HepG2 (cell line): Measurements from ENCODE around the gene PCSK5. TPM values are rescaled to one million over a fixed set of nuclear protein-coding genes. Genes with fewer than 3 reads are reported as not detected.

ENCODE experiments used
- ATAC-seq: fragments of 200-7000 bp; cut with Tn5 transposase; 3 replicates; pipeline ENCODE4 v1.9.1; 2020; ENCODE audit warnings: mild to moderate bottlenecking, moderate library complexity
- BruUV-seq: library from RNA; stranded (reverse); fragments of 400-500 nt; replicated peaks from 2 replicates; lab custom pipeline; 2021; lab: Mats Ljungman, UMichigan
- CTCF ChIA-PET: fragments of 300-600 bp; formaldehyde crosslinking; extraction: SDS; loops from one replicate; lab custom pipeline; 2021; ENCODE audit warnings: low total read pairs, inconsistent platforms, low intra/inter-chr PET ratio; lab: Yijun Ruan, JAX
- POLR2A ChIA-PET: fragments of 350-600 bp; sonication (Branson Sonifier 250); formaldehyde crosslinking; loops from one replicate; lab custom pipeline; 2020; ENCODE audit warnings: antibody characterized with exemption, inconsistent platforms; lab: Yijun Ruan, JAX
- DNase-seq: peaks from one replicate; pipeline ENCODE4 v3.0.0-alpha.2; 2015; ENCODE audit warnings: low spot score
- FAIRE-seq: peaks from 3 replicates; lab custom pipeline; 2011; peaks lifted over from hg19 to GRCh38; lab: Jason Lieb, UNC
- H2AFZ ChIP-seq: one replicate; pipeline ENCODE4 v1.6.1; 2011; ENCODE audit warnings: low read length, inconsistent platforms
- H3K27ac ChIP-seq: fragments of 300-600 bp; 3 replicates; pipeline ENCODE4 v1.8.0; 2011; ENCODE audit warnings: mixed run types, mild to moderate bottlenecking, mixed read lengths, low read length, inconsistent platforms; ENCODE audit not compliant: insufficient read depth; ENCODE audit errors: extremely low read length
- H3K27me3 ChIP-seq, 2 experiments: fragments of 200-600 bp in 1 of 2; 2 replicates in 1 of 2; 3 replicates in 1 of 2; pipeline versions ENCODE4 v1.6.0 to v1.8.0; 2011; ENCODE audit warnings: low read length in 2 of 2, mild to moderate bottlenecking in 2 of 2, moderate library complexity in 2 of 2, inconsistent platforms in 1 of 2; ENCODE audit not compliant: insufficient read depth in 2 of 2, control insufficient read depth in 1 of 2
- H3K36me3 ChIP-seq, 2 experiments: fragments of 200-600 bp in 1 of 2; replicated peaks in 1 of 2; 2 replicates in 1 of 2; 3 replicates in 1 of 2; pipeline versions ENCODE4 v1.5.1 to v1.8.0; 2011; ENCODE audit warnings: low read length in 2 of 2, inconsistent platforms in 1 of 2; ENCODE audit not compliant: insufficient read depth in 2 of 2, control insufficient read depth in 1 of 2
- H3K4me1 ChIP-seq: 2 replicates; pipeline ENCODE4 v1.5.1; 2012; ENCODE audit warnings: low read length, inconsistent platforms; ENCODE audit not compliant: insufficient read depth
- H3K4me2 ChIP-seq: 2 replicates; pipeline ENCODE4 v1.6.0; 2011; ENCODE audit warnings: low read depth, low read length, inconsistent platforms
- H3K4me3 ChIP-seq, 3 experiments: fragments of 200-600 bp in 1 of 3; sonication (generic), shearing (Covaris generic) in 1 of 3; replicated peaks in 1 of 3; 2 replicates each; pipeline ENCODE4 v1.5.1; 2011 to 2016; ENCODE audit warnings: low read length in 3 of 3, inconsistent platforms in 2 of 3, low read depth in 2 of 3, mild to moderate bottlenecking in 2 of 3, control low read depth in 1 of 3, mixed read lengths in 1 of 3; ENCODE audit not compliant: insufficient read depth in 1 of 3
- H3K79me2 ChIP-seq: one replicate; pipeline ENCODE4 v1.6.1; 2011; ENCODE audit warnings: low read length, inconsistent platforms; ENCODE audit not compliant: insufficient read depth
- H3K9ac ChIP-seq: 2 replicates; pipeline ENCODE4 v1.6.0; 2011; ENCODE audit warnings: mild to moderate bottlenecking, low read depth, low read length, inconsistent platforms; ENCODE audit not compliant: insufficient read depth
- H3K9me3 ChIP-seq: 2 replicates; pipeline ENCODE4 v1.5.1; 2012; ENCODE audit warnings: mild to moderate bottlenecking, low read length
- H4K20me1 ChIP-seq: 2 replicates; pipeline ENCODE4 v1.6.0; 2011; ENCODE audit warnings: inconsistent platforms, mild to moderate bottlenecking, low read length, moderate library complexity; ENCODE audit not compliant: insufficient read depth
- AFF4 ChIP-seq: sonication (generic); formaldehyde crosslinking; IDR thresholded peaks from 2 replicates; pipeline ENCODE4 v1.4.0; 2020; ENCODE audit warnings: missing genetic modification reagents
- ELK4 ChIP-seq: sonication (generic); formaldehyde crosslinking; IDR thresholded peaks from 2 replicates; pipeline ENCODE4 v1.9.0; 2021; ENCODE audit warnings: missing genetic modification reagents, borderline replicate concordance
- MAFF ChIP-seq: IDR thresholded peaks from 2 replicates; pipeline ENCODE4 v1.6.1; 2011; ENCODE audit warnings: low read depth, low read length, improper control_type of control experiment
- MAFK ChIP-seq, 2 experiments: IDR thresholded peaks in 1 of 2; conservative IDR thresholded peaks in 1 of 2; 2 replicates each; pipeline ENCODE4 v1.6.1; 2011; ENCODE audit warnings: improper control_type of control experiment in 2 of 2, low read length in 2 of 2
- SMAD9 ChIP-seq: sonication (generic); formaldehyde crosslinking; IDR thresholded peaks from 2 replicates; pipeline ENCODE4 v1.5.1; 2020; ENCODE audit warnings: mild to moderate bottlenecking, missing genetic modification reagents
- ZBTB46 ChIP-seq: sonication (generic); formaldehyde crosslinking; IDR thresholded peaks from 2 replicates; pipeline ENCODE4 v1.4.0; 2020; ENCODE audit warnings: mild to moderate bottlenecking, missing genetic modification reagents, borderline replicate concordance
- ZMYM4 ChIP-seq: sonication (generic); formaldehyde crosslinking; IDR thresholded peaks from 2 replicates; pipeline ENCODE4 v1.8.1; 2023; ENCODE audit warnings: mild to moderate bottlenecking, missing genetic modification reagents
- WGBS: methylation state at CpG from one replicate; pipeline ENCODE4 v1.1.6; 2017; ENCODE audit warnings: low lambda C conversion rate; 5-methylcytosine and 5-hydroxymethylcytosine counted together
- in situ Hi-C: cut with HindIII; loops from 2 replicates; pipeline ENCODE4 v1.10.0; 2017; ENCODE audit warnings: low pct_unique_long_range_greater_than_20kb; ENCODE audit not compliant: extremely low pct_ligation_motif_present
- intact Hi-C: fragments of 100-400 bp; cut with micrococcal nuclease; formaldehyde crosslinking; loops from one replicate; pipeline ENCODE4 v1.10.0; 2022; ENCODE audit not compliant: unreplicated experiment
- polyA plus RNA-seq, 8 experiments: library from polyadenylated mRNA; depleted of rRNA in 3 of 8; stranded (reverse) in 7 of 8; unstranded in 1 of 8; fragments of >200 nt; fragmentation: Illumina TruSeq in 4 of 8; extraction: Trizol in 4 of 8; gene quantifications; 2 replicates each; pipeline versions ENCODE4 v1.2.1 to v1.2.3, GENCODE V29; 2011 to 2016; ENCODE audit warnings: low read depth in 4 of 8, missing spikeins in 1 of 8, mixed read lengths in 1 of 8; ENCODE audit not compliant: insufficient read depth in 1 of 8
- total RNA-seq, 5 experiments: library from RNA; depleted of rRNA; stranded (reverse); fragments of >200 nt; fragmentation: Illumina TruSeq; extraction: Trizol; gene quantifications; 2 replicates each; pipeline ENCODE4 v1.2.3, GENCODE V29; 2016; ENCODE audit warnings: low read depth in 1 of 5

The PCSK5 gene
- total and polyA plus RNA-seq, 2 of the 13 experiments (the other 11 are each of a cell fraction or from before 2014, with no cell fraction given): 0.55 to 0.66 TPM

- Histone ChIP-seq H3K9ac (no peak overlapping the region), H4K20me1 (no peaks in the 10 kb centered on the region), H3K4me3 (no peak overlapping the region), H3K4me1 (no peaks in the 10 kb centered on the region), H3K9me3 (no peaks in the 10 kb centered on the region), H3K27me3 (no peaks in the 10 kb centered on the region), H3K27ac (no peak overlapping the region), H3K36me3 (no peaks in the 10 kb centered on the region), H3K4me2 (no peak overlapping the region), H3K79me2 (no peaks in the 10 kb centered on the region), H2AFZ (no peak overlapping the region)
- no peak for ATAC-seq
- in situ Hi-C loops: no loop called here
- BruUV-seq: no TSS peak
- intact Hi-C loops: loop anchor here (2.0 kb wide), 1 partner anchor 84 kb away; no protein-coding TSS in a partner anchor
- DNase-seq: no peak
- CTCF ChIA-PET: interaction anchor here (1.0 kb wide), 1 partner anchor 84 kb away, joined by 4 read pairs; no protein-coding TSS in a partner anchor
- TF ChIP-seq ELK4 (CRISPR knock-in tag): no peak
- TF ChIP-seq MAFF: peak; percentile 53
- peak; percentile 44 to 68; a peak in 2 of 4 replicates for TF ChIP-seq MAFK (conservative IDR thresholded peaks at IDR 0.05 in 1 of 2, IDR thresholded peaks at IDR 0.05 in 1 of 2; ENCODE audit: low read length in 2 of 2)
- TF ChIP-seq SMAD9 (CRISPR knock-in tag): no peak
- no peak for TF ChIP-seq ZMYM4
- no peak for TF ChIP-seq ZBTB46 (CRISPR knock-in tag)
- TF ChIP-seq AFF4: no peak
- WGBS: 46% methylated on average over 9 of the region's 9 CpGs
- POLR2A ChIA-PET: no interaction called here
- FAIRE-seq: no peak
Measured at GRCh38 chr9:76218886-76219445, 328.5 kb downstream of the PCSK5 start.
